ENCODE measurements around the gene MKI67.

Gene MKI67

DNA sequence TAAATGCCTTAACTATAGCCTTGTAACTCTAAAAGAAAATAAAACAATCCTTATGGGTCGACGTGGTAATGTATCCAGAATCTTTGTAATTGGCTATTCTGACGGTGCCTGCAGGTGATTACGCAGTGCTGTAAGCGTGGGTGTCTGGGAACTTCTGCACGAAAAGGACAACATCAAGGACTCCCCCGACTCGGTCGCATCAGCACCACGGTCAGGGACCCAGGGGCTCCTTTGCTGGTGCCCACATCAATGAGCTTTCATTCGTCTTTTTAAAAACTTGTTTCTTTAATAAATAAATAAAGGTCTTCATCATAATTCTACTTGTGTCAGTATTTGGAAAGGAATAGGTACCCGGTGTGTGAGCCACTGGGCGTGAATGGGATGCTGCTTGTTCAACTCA, 13.2 kb downstream of the MKI67 start:
- Mint-ChIP-seq H3K4me1 (peaks cover 7% of the 10 kb centered on the region), H3K27me3 (no peaks in the 10 kb centered on the region), H3K36me3 (peaks cover 72% of the 10 kb centered on the region), H3K27ac (no peak overlapping the region), H3K4me3 (no peak overlapping the region), H3K9me3 (no peaks in the 10 kb centered on the region)
- no peak for DNase-seq
- CTCF ChIA-PET = no interaction called here

- peaks cover 64% of the 10 kb centered on the region for H3K36me3 Mint-ChIP-seq
- H3K4me3 Mint-ChIP-seq = no peak overlapping the region
- no peaks in the 10 kb centered on the region for H3K27me3 Mint-ChIP-seq
- H3K9me3 Mint-ChIP-seq = no peaks in the 10 kb centered on the region
- H3K4me1 Mint-ChIP-seq = peaks cover 7% of the 10 kb centered on the region
- no peak for DNase-seq
- H3K27ac Mint-ChIP-seq = no peak overlapping the region
- CTCF ChIA-PET = interaction anchor here (1.1 to 1.5 kb wide), 3 partner anchors 12 to 38 kb away, joined by 3 to 5 read pairs (median 4); no protein-coding TSS in a partner anchor
These were observed 14.5 kb downstream of the MKI67 start for GRCh38 chr10:128111696-128112095.

DNA sequence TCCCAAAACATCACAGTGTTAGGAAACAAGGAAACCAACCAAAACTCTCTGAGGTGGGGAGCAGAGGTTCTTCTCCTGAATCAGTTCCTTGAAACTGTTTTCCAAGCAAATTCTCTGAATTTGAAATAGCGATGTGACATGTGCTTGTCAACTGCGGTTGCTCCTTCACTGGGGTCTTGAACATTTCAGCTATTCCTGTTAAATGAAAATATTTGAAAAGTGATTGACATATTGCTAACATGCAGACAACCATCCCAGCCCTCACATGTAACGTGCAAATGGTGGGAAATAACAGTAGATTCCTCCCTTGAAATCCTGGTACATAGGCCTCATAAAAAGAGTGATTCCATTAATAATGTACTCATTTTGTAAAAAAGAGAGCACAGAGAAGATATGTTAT, 15.9 kb downstream of the MKI67 start:
- CTCF ChIA-PET = interaction anchor here (1.3 kb wide), 1 partner anchor 14 kb away, joined by 5 read pairs; no protein-coding TSS in a partner anchor
- Mint-ChIP-seq H3K27me3 (no peaks in the 10 kb centered on the region), H3K4me3 (no peak overlapping the region), H3K4me1 (peaks cover 2% of the 10 kb centered on the region), H3K27ac (no peak overlapping the region), H3K9me3 (no peaks in the 10 kb centered on the region), H3K36me3 (peaks cover 51% of the 10 kb centered on the region)
- DNase-seq = no peak

DNA sequence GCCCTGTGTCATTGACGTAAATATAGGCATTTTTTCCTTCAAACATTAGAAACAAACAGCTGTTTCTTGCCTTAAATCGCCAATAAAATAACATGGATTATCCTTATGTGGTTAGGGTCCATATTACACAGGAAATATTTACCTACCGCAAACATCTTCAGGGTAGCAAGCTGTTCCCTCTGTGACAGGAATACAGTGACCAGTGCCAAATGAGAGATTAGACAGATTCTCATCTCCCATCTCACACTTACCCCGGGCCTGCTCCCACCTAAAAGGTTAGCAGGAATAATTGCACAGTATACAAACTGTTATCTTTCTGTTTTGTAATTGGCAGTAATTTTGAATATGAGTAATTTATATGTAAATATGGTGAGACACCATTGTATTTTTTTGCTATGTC, 16.5 kb downstream of the MKI67 start:
- peaks cover 6% of the 10 kb centered on the region for H3K4me1 Mint-ChIP-seq
- H3K27ac Mint-ChIP-seq = no peak overlapping the region
- no peaks in the 10 kb centered on the region for H3K9me3 Mint-ChIP-seq
- CTCF ChIA-PET = no interaction called here
- H3K27me3 Mint-ChIP-seq = no peaks in the 10 kb centered on the region
- peaks cover 45% of the 10 kb centered on the region for H3K36me3 Mint-ChIP-seq
- no peak for DNase-seq
- no peak overlapping the region for H3K4me3 Mint-ChIP-seq

- Mint-ChIP-seq H3K27ac (no peak overlapping the region), H3K27me3 (no peaks in the 10 kb centered on the region), H3K9me3 (no peaks in the 10 kb centered on the region), H3K36me3 (peaks cover 15% of the 10 kb centered on the region), H3K4me1 (peaks cover 33% of the 10 kb centered on the region), H3K4me3 (no peak overlapping the region)
- CTCF ChIA-PET = interaction anchor here (1.3 to 2.0 kb wide), 2 partner anchors 10 to 44 kb away, joined by 3 to 7 read pairs; no protein-coding TSS in a partner anchor
- DNase-seq = no peak
These were observed 20.8 kb downstream of the MKI67 start for GRCh38 chr10:128105383-128105782.

DNA sequence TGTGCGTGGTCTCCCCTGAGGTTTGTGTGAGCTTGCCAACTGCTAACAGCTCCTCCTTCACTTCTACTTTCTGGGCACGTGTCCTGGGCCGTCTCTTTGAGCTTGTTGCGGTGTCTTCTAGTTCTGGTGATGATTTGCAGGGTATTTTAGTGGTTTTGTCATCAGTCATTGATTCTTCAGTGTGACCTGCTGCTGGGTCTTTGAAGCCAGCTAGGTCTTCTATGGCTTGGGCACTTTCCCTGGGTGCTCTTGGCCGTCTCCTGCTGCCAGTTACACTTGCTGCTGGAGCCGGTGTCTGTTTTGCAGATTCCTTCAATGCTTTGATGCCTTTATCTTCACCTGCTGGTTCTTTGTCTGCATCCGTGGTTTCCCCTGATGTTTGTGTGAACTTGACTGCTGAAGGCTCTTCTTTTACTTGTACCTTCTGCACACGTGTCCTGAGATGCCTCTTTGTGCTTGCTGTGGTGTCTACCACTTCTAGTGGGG, 23.0 kb downstream of the MKI67 start:
- H3K27ac Mint-ChIP-seq = peak overlapping the region; percentile 69
- CTCF ChIA-PET = interaction anchor here (1.0 to 1.4 kb wide), 2 partner anchors 12 to 13 kb away, joined by 3 to 4 read pairs; no protein-coding TSS in a partner anchor
- H3K4me3 Mint-ChIP-seq = no peak overlapping the region
- H3K4me1 Mint-ChIP-seq = peaks cover 40% of the 10 kb centered on the region
- no peaks in the 10 kb centered on the region for H3K27me3 Mint-ChIP-seq
- H3K36me3 Mint-ChIP-seq = peaks cover 30% of the 10 kb centered on the region
- DNase-seq = peak; percentile 47
- no peaks in the 10 kb centered on the region for H3K9me3 Mint-ChIP-seq

DNA sequence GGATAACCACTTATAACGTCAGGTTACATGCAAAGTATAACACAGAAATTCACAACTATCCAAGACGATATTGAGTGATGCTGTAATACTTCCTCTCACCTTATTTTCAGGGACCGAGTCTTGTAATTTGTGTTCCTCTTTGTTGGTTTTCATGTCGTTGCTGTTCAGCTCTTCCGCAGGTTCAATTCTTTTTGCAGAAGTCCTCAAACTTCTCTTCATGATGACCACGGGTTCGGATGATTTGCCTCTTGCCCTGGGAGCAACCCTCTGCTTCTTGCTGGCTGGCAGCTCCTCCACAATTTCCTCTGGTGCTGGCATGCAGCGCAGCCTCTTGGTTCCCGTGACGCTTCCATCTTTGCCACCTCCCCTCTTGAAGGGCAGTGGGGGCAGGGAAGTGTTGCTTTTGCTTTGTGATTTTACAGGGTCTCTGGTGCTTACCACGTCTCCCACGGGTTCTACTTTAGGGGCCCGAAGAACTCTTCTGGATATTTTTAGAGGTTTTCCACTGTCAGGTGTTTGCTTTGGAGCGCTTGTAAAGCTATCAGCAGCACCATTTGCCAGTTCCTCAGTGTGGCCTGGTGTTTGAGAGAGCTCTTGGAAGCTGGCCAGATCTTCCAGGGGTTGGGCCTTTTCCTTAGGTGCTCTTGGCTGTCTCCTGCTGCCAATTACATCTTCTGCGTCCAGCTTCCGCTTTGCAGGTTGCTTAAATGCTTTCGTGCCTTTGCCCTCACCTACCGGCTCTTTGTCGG, 23.6 kb downstream of the MKI67 start:
- H3K9me3 Mint-ChIP-seq = no peaks in the 10 kb centered on the region
- H3K4me1 Mint-ChIP-seq = peaks cover 46% of the 10 kb centered on the region
- DNase-seq = no peak
- CTCF ChIA-PET = interaction anchor here (1.0 to 1.4 kb wide), 2 partner anchors 13 to 14 kb away, joined by 4 read pairs; no protein-coding TSS in a partner anchor
- no peak overlapping the region for H3K4me3 Mint-ChIP-seq
- peak overlapping the region; percentile 73 for H3K27ac Mint-ChIP-seq
- H3K27me3 Mint-ChIP-seq = no peaks in the 10 kb centered on the region
- H3K36me3 Mint-ChIP-seq = peaks cover 36% of the 10 kb centered on the region

DNA sequence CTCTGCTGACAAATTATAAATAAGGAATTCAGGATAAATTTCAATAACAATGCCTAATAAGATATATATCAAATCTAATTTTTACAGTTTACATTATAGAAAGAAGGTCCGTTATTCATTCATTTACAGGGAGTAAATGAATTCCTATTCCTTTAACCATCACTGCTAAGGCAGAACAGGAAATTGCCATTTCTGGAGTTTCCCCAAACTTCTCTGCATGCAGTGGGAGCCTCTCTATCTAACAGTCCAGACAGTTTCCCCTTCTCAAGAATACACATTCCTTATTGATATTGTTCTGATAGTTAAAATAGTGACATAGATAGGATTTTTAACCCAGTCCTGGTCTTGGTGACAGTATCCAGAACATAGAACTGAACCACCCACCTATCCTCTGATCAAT, 24.3 kb downstream of the MKI67 start:
- no peak overlapping the region for H3K4me3 Mint-ChIP-seq
- peaks cover 44% of the 10 kb centered on the region for H3K36me3 Mint-ChIP-seq
- H3K4me1 Mint-ChIP-seq = peaks cover 54% of the 10 kb centered on the region
- CTCF ChIA-PET = interaction anchor here (1.0 kb wide), 1 partner anchor 15 kb away, joined by 4 read pairs; no protein-coding TSS in a partner anchor
- DNase-seq = no peak
- H3K27me3 Mint-ChIP-seq = no peaks in the 10 kb centered on the region
- no peaks in the 10 kb centered on the region for H3K9me3 Mint-ChIP-seq
- H3K27ac Mint-ChIP-seq = no peak overlapping the region

- Mint-ChIP-seq H3K27me3 (no peaks in the 10 kb centered on the region), H3K36me3 (peaks cover 62% of the 10 kb centered on the region)
- CTCF ChIA-PET = no interaction called here
These were observed 26.3 kb downstream of the MKI67 start for GRCh38 chr10:128099901-128100300.

DNA sequence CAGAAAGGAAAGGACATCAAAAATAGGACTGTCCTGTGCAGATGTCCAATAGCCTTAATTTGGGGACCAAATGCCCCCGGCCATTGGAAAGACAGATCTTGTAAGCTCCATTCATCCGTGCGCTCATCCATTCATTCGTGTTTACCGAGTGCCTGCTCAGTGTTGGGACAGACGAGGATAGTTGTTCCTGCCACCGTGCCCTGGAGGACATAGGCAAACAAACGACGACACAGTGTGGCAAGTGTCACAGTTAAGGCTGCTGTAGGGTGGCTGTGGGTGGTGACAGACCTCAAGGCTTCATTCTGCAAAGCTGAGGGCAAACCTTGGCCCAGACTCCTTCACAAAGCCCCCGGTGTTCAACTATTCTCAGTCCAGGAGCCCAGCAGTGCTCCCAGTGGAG, 27.6 kb downstream of the MKI67 start:
- H3K4me1 Mint-ChIP-seq = peaks cover 62% of the 10 kb centered on the region
- no peak overlapping the region for H3K27ac Mint-ChIP-seq

More at GRCh38 chr10:128099901-128100300, 26.3 kb downstream of the MKI67 start:
- Mint-ChIP-seq H3K4me1 (peaks cover 68% of the 10 kb centered on the region), H3K4me3 (no peak overlapping the region), H3K27ac (no peak overlapping the region), H3K9me3 (no peaks in the 10 kb centered on the region)
- DNase-seq = no peak

GRCh38 chr10:128097783-128098182, 28.4 kb downstream of the MKI67 start:
- CTCF ChIA-PET = interaction anchor here (1.6 kb wide), 1 partner anchor 62 kb away, joined by 4 read pairs; no protein-coding TSS in a partner anchor
- Mint-ChIP-seq H3K4me3 (no peak overlapping the region), H3K27ac (peak overlapping the region; percentile 50), H3K36me3 (peaks cover 66% of the 10 kb centered on the region), H3K27me3 (no peaks in the 10 kb centered on the region), H3K4me1 (peaks cover 54% of the 10 kb centered on the region), H3K9me3 (no peaks in the 10 kb centered on the region)
- DNase-seq = no peak

More for the DNA sequence above, 27.6 kb downstream of the MKI67 start:
- peaks cover 66% of the 10 kb centered on the region for H3K36me3 Mint-ChIP-seq
- CTCF ChIA-PET = no interaction called here
- no peaks in the 10 kb centered on the region for H3K27me3 Mint-ChIP-seq
- no peak overlapping the region for H3K4me3 Mint-ChIP-seq
- H3K9me3 Mint-ChIP-seq = no peaks in the 10 kb centered on the region
- DNase-seq = no peak

DNA sequence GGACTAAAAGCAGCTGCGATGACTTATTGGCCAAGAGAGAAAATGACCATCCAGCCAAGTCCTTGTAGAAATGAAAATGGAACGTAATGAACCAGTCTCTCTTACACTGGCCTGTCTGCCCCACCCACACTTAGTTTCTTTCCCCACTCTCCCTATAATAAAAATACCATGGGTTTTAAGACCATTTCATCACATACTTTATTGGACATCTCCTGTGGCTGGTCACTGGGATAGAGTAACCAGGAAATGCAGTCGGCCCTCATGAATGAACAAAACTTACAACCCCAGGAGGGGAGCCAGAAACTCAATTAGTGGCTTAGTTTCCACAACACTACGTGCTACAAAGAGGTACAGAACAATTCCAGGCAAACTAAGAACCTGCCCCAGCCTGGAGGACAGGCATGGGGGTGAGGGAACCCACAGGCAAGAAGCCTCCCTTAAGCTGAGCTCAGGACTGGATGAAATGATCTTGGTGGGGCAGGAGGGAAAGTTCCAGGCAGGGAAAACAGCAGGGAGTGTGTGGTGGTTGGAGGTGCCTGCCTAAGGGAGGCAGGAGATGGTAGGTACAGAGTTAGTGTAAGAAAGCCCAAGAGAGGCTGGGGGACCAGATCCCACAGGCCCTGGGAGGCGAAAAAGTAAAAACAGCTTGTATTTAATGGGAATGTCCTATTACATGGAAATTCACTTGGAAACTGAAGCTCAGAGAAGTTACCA, 29.6 kb downstream of the MKI67 start:
- H3K36me3 Mint-ChIP-seq = peaks cover 66% of the 10 kb centered on the region
- H3K9me3 Mint-ChIP-seq = no peaks in the 10 kb centered on the region
- DNase-seq = no peak
- peak overlapping the region; percentile 91 for H3K27ac Mint-ChIP-seq
- peaks cover 47% of the 10 kb centered on the region for H3K4me1 Mint-ChIP-seq
- CTCF ChIA-PET = interaction anchor here (0.9 to 2.0 kb wide), 3 partner anchors 29 to 62 kb away, joined by 3 to 9 read pairs (median 4); partner anchors contain the start of gene MKI67
- no peaks in the 10 kb centered on the region for H3K27me3 Mint-ChIP-seq
- no peak overlapping the region for H3K4me3 Mint-ChIP-seq

- DNase-seq = no peak
- Mint-ChIP-seq H3K36me3 (peaks cover 59% of the 10 kb centered on the region), H3K27me3 (no peaks in the 10 kb centered on the region), H3K9me3 (no peaks in the 10 kb centered on the region), H3K4me1 (peaks cover 41% of the 10 kb centered on the region), H3K4me3 (peak overlapping the region; percentile 29), H3K27ac (peak overlapping the region; percentile 91)
- CTCF ChIA-PET = interaction anchor here (0.6 to 2.0 kb wide), 2 partner anchors 18 to 61 kb away, joined by 4 to 9 read pairs; no protein-coding TSS in a partner anchor
These were observed 30.3 kb downstream of the MKI67 start for GRCh38 chr10:128095753-128096469.
